Measurements from ENCODE around the gene CSF1. TPM values are rescaled to one million over a fixed set of nuclear protein-coding genes. Genes with fewer than 3 reads are reported as not detected.

The CSF1 gene
- polyA plus RNA-seq, 1 of the 3 experiments (the other 2 are of a cell fraction), result 31.9 TPM

DNA sequence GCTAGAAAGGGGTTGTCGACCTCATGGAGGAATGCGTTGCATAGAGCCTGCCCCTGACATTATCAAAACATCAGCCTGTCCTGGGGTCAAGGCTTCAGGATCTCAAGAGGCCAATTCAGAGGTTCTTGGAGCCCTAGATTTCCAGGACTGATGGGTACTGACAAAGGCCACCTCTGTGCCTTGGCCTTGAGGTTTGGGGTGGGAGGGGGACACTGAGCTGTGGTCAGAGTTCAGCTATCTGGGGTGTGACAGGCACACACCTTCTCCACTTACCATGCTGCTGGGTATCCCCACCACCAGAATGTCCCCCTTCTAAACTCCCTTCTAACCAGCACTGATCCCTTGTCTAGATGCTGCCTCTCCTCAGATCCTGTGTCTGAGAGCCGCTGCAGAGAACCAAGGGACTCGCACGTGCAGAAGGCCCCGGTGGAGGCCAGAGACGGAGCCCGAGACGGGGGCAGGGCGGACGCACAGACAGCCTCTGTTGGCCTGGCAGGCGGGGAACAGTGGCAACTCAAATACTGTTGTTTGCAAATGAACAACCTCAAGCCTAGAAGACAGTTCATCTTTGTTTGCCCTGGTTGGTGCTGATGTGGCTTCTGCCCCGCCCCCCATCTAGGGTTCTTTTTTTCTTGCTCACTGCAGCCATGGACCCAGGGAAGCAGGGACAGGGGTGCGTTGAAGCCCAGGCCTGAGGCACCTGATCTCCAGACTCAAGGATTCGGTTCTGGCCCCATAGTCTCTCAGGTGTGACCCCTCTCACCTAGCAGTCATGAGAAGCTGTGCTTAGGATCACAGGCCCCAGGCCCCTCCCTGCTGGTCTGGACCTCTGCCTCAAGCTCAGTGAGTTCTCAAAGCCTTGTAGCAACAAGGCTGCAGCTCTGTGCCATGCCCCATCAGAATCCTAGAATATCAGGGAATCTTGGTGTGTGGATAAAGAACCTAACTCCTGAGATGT lies 28.1 kb upstream of the CSF1 start:
- no peak overlapping the region for H2AFZ ChIP-seq (ENCODE audit: low read depth)
- no peaks in the 10 kb centered on the region for H4K20me1 ChIP-seq (ENCODE audit: insufficient read depth)
- ChIA-PET POLR2A (no interaction called here), CTCF (interaction anchor here (1.0 kb wide), 1 partner anchor 12 kb away, joined by 3 read pairs; no protein-coding TSS in a partner anchor)
- H3K36me3 ChIP-seq (replicated peaks in 1 of 2; ENCODE audit: control insufficient read depth in 1 of 2, insufficient read depth in 2 of 2, low read length in 1 of 2), result no peaks in the 10 kb centered on the region
- no peak overlapping the region for H3K27ac ChIP-seq (ENCODE audit: low read depth in 2 of 2, low read length in 1 of 2)
- H3K9ac ChIP-seq, result no peak overlapping the region
- WGBS (ENCODE audit: low lambda C conversion rate), result 96% methylated on average over 13 of the region's 15 CpGs
- TF ChIP-seq, protein P1, sequence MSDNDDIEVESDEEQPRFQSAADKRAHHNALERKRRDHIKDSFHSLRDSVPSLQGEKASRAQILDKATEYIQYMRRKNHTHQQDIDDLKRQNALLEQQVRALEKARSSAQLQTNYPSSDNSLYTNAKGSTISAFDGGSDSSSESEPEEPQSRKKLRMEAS (IDR thresholded peaks at IDR 0.05; ENCODE audit: low read depth), result no peak
- TF ChIP-seq REST (IDR thresholded peaks at IDR 0.05; ENCODE audit: low read depth, low read length) (no peak), FOXM1 (IDR thresholded peaks at IDR 0.05; ENCODE audit: low read depth) (no peak), EP300 (IDR thresholded peaks at IDR 0.05; ENCODE audit: borderline replicate concordance in 1 of 2, low read depth in 1 of 2, low read length in 1 of 2) (no peak), RFX5 (IDR thresholded peaks at IDR 0.05; ENCODE audit: low read length) (no peak), ELF1 (IDR thresholded peaks at IDR 0.05) (no peak), PBX3 (IDR thresholded peaks at IDR 0.05) (no peak), FOXJ3 (CRISPR knock-in tag; IDR thresholded peaks at IDR 0.05) (no peak), NFIC (IDR thresholded peaks at IDR 0.05; ENCODE audit: borderline replicate concordance) (no peak), FOSL2 (IDR thresholded peaks at IDR 0.05; ENCODE audit: borderline replicate concordance, low read depth) (no peak), YY1 (IDR thresholded peaks at IDR 0.05; ENCODE audit: low read depth) (no peak), MXI1 (IDR thresholded peaks at IDR 0.05; ENCODE audit: low read depth, low read length) (no peak), MEF2A (IDR thresholded peaks at IDR 0.05; ENCODE audit: borderline replicate concordance, low read depth) (no peak), SIN3A (IDR thresholded peaks at IDR 0.05; ENCODE audit: borderline replicate concordance, low read depth, low read length) (no peak), JUND (IDR thresholded peaks at IDR 0.05) (no peak), RAD21 (IDR thresholded peaks at IDR 0.05; ENCODE audit: low read length) (no peak)
- TF ChIP-seq, protein P2, sequence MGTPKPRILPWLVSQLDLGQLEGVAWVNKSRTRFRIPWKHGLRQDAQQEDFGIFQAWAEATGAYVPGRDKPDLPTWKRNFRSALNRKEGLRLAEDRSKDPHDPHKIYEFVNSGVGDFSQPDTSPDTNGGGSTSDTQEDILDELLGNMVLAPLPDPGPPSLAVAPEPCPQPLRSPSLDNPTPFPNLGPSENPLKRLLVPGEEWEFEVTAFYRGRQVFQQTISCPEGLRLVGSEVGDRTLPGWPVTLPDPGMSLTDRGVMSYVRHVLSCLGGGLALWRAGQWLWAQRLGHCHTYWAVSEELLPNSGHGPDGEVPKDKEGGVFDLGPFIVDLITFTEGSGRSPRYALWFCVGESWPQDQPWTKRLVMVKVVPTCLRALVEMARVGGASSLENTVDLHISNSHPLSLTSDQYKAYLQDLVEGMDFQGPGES (IDR thresholded peaks at IDR 0.05; ENCODE audit: low read depth, low read length), result no peak
- TF ChIP-seq, protein P3, sequence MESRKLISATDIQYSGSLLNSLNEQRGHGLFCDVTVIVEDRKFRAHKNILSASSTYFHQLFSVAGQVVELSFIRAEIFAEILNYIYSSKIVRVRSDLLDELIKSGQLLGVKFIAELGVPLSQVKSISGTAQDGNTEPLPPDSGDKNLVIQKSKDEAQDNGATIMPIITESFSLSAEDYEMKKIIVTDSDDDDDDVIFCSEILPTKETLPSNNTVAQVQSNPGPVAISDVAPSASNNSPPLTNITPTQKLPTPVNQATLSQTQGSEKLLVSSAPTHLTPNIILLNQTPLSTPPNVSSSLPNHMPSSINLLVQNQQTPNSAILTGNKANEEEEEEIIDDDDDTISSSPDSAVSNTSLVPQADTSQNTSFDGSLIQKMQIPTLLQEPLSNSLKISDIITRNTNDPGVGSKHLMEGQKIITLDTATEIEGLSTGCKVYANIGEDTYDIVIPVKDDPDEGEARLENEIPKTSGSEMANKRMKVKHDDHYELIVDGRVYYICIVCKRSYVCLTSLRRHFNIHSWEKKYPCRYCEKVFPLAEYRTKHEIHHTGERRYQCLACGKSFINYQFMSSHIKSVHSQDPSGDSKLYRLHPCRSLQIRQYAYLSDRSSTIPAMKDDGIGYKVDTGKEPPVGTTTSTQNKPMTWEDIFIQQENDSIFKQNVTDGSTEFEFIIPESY (IDR thresholded peaks at IDR 0.05; ENCODE audit: borderline replicate concordance, low read depth), result no peak
- no peaks in the 10 kb centered on the region for H3F3A ChIP-seq (replicated peaks; ENCODE audit: insufficient read depth)
- no peak overlapping the region for H3K4me3 ChIP-seq (ENCODE audit: low read depth in 2 of 2, low read length in 1 of 2)
- no peaks in the 10 kb centered on the region for H3K79me2 ChIP-seq (ENCODE audit: insufficient read depth)
- H3K9me2 ChIP-seq, result no peaks in the 10 kb centered on the region
- H3K4me2 ChIP-seq, result no peak overlapping the region
- H3K4me1 ChIP-seq (ENCODE audit: control insufficient read depth in 1 of 2, insufficient read depth in 2 of 2, low read depth in 1 of 2, low read length in 1 of 2), result peaks cover 1 to 3% of the 10 kb centered on the region in 2 experiments; a peak in 1 of 4 replicates
- no peak for DNase-seq
- no peaks in the 10 kb centered on the region for H3K27me3 ChIP-seq (ENCODE audit: insufficient read depth)
- H3K9me3 ChIP-seq, result no peaks in the 10 kb centered on the region

Data from SK-N-SH (cell line).